Kidney glomerular epithelial cell (primary cell): ENCODE data around the gene ZNF597.
A peak's percentile ranks its signal among the peaks of the same experiment; 100 is the strongest.
"Not testable (repeated sequence)": the region's sequence is repeated elsewhere in the genome, so short reads cannot be mapped to it uniquely, and the experiment has no call there.

ENCODE experiments used
- DNase-seq: peaks from one replicate; lab custom pipeline; 2025; lab: John Stamatoyannopoulos, UW

The ZNF597 gene

GRCh38 chr16:3475604-3476375 lies 32.5 kb upstream of the ZNF597 start:
- DNase-seq, result no peak

GRCh38 chr16:3474870-3475269 lies 31.6 kb upstream of the ZNF597 start:
- not testable (repeated sequence) for DNase-seq

DNA sequence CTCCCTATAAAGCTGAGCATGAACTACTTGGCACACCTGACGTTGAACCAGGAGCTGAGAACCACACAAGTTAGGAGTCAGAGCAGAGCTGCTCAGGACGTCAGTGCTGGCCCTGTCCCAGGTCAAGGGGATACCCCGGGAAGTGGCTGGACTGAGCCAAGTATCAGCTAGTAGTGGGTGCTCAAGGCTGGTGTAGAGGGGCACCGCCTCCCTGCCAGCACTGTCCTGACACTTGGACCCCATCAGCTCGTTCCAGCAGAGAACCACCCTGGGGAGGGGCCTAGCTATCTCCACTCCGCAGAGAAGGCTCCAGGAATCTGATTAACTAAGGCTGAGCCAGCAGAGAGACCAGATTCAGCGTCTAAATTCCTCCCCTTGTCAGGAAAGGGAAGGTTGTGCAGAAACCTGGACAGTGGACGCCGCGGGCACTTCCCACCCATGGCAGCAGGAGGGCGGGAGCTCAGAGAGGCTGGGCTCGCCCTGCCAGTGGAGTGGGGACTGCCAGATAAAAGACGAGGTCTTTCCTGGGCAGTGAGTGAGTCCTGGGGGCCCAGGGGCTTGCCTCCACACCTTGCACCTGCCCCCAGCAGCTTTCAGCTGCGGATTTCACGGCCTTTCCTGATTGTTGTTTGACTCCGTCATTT lies 31.0 kb upstream of the ZNF597 start:
- no peak for DNase-seq

GRCh38 chr16:3473596-3473943 lies 30.3 kb upstream of the ZNF597 start:
- not testable (repeated sequence) for DNase-seq

DNA sequence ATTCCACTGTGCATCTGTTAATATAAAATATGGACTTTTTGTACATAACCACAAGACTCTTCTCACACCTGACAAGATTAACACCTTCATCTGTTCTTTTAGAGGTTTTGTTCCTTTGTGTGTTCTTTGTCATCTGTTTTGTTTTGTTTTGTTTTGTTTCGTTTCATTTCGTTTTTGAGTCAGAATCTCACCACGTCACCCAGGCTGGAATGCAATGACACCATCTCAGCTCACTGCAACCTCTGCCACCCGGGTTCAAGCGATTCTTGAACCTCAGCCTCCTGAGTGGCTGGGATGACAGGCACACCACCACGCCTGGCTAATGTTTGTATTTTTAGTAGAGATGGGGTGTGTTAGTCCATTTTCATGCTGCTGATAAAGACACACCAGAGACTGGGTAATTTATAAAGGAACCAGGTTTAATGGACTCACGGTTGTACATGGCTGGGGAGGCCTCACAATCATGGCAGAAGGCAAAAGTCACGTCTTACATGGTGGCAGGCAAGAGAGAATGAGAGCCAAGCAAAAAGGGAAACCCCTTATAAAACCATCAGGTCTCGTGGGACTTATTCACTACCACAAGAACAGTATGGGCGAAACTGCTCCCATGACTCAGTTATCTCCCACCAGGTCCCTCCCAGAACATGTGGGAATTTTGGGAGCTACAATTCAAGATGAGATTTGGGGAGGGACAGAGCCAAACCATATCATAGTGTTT lies 29.7 kb upstream of the ZNF597 start:
- peak; percentile 6 for DNase-seq

GRCh38 chr16:3471518-3472176 lies 28.3 kb upstream of the ZNF597 start:
- no peak for DNase-seq

DNA sequence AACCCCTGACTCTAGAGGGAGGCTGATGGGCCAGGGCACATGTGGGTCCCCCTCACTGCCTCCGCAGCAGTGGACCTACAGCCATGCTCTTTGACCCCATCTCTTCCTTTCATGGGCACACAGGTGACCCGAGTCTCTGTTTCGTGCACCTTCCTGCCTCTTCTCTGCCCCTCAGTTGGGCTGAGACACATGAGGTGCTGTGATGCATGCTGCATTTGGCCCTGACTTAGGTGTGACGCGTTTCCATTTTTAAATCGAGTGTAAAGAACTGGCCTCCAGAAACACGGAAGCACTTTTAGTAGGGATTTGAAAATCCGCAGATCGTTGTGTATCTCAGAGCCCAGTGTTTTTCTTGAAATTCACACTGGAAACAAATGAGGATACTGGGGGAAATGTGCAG lies 27.4 kb upstream of the ZNF597 start:
- no peak for DNase-seq

DNA sequence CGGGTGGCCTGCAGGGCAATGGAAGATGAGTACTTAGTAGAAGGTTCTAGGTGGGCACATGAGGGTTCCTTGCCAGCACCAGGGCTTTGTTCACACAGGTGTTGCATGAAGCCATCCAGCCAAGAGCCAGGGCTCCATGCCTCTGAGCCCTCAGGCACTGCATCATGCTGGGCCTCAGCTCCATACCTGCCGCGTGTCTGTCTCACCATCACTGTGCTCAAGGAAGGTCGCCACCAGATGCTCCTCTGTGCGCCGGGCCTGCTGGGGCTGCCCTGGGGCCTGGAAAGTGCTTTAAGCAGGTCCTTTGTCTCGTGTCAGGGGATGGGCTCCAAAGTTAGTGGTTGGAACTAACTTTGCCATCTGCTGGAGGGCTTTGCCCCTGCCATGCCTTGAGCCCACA lies 26.4 kb upstream of the ZNF597 start:
- no peak for DNase-seq

GRCh38 chr16:3468501-3468900 lies 25.2 kb upstream of the ZNF597 start:
- no peak for DNase-seq

DNA sequence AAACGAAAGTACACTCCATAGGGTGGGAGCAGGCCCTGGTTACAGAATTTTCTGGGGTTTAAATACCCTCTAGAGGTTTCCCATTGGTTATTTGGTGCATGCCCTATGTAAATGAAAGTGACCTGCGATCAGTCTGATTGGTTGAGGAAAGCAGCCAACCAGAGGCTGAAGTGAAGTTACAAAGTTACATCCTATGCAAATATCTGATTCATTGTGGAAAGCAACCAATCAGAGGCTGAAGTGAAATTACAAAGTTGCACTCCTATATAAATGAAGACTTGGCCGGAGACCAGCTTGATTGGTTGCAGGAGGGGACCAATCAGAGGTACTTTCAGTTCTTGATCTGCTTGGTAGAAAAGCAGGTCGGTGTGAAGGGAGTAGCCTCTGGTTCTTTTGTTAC lies 24.6 kb upstream of the ZNF597 start:
- DNase-seq, result no peak

- no peak for DNase-seq
These were observed 23.9 kb upstream of the ZNF597 start for GRCh38 chr16:3467182-3467581.

DNA sequence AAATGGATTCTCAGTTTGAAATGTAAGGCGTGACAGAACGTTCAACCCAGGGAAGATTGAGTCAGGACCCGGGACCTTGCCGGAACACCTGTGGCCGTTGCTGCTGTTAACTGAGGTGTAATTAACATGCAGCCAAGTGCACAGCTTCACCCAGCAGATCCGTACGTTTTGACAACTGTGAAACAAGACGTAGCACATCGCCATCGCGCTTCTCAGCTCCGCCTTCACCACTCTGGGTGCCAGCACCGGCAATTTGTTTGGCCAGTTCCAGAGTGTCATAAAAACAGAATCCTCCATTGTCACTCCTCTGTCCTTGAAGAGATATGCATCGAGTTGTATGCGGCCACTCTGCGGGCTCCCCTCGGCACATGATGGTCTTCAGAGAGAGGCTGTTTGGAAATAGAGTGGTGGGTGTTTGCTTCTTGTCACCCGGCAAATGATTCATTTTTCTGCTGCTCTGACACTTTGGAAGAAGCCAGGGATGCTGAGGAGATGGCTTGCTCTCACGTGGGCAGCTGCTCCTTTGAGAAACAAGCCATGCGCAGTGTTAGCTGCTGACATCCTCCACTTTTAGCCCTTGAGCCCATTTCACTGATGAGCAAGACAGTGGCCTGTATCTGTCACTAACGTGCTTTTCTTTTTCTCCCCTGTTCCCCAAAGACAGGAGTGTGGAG lies 22.7 kb upstream of the ZNF597 start:
- no peak for DNase-seq

- DNase-seq, result no peak
These were observed 22.0 kb upstream of the ZNF597 start for GRCh38 chr16:3465301-3465700.

- DNase-seq, result no peak
These were observed 17.8 kb upstream of the ZNF597 start for GRCh38 chr16:3461151-3461550.

GRCh38 chr16:3460585-3460984 lies 17.3 kb upstream of the ZNF597 start:
- no peak for DNase-seq

- no peak for DNase-seq
These were observed 16.8 kb upstream of the ZNF597 start for GRCh38 chr16:3460121-3460520.

- no peak for DNase-seq
These were observed 16.2 kb upstream of the ZNF597 start for GRCh38 chr16:3459401-3460090.

GRCh38 chr16:3458852-3459361 lies 15.6 kb upstream of the ZNF597 start:
- DNase-seq, result peak; percentile 69

DNA sequence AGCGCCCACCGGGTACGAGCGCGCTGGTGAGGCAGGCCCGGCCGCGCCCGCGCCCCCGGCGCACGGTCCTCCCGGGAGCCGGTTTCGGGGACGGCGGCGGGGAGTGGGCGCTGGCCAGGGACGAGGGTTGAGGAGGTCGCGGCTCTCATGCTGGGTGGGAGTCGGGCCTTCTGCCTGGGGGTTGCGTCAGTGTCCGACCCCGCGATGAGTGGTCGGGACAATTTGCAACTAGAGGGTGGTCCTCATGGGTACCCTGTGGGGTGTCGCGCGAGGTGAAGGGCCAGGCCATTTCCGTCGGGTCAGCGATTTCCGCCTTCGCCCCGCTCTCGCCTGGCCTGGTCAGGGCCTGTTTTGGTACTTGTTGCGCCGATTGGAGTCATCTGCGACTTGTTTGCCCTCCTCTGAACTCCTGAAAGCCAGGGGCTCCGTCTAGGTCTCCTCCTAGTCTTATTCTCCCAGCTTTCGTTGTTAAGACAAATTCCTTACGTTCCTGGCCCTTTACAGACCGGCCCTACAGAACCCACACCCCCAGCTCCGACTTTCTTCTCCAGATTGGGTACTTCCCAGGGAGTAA lies 15.1 kb upstream of the ZNF597 start:
- DNase-seq, result peak; percentile 18

- peak; percentile 64 for DNase-seq
These were observed 14.3 kb upstream of the ZNF597 start for GRCh38 chr16:3457434-3458252.
